ENCODE results near the gene HNMT. TPM values are rescaled to one million over a fixed set of nuclear protein-coding genes. Genes with fewer than 3 reads are reported as not detected.

The HNMT gene
- total RNA-seq, 1 experiment from 2014 or later, result 4.1 TPM

DNA sequence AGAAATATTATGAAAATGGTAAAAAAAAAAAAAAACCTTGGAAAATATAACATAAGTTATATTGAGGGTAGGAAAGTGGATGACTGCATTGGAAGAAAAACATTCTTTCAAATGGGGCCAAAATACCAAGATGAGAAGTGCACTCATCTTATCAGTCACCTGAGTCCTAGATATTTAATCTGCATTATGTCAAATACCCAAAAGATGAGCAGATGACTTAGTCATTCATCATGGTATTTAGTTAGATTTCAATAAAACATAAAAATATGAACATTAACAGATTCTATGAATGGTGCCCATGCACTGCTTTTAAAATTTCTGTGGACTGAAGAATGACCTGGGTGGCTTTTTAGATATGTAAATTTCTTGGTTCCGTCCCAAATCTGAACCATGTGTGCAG, 56.9 kb downstream of the HNMT start:
- Histone ChIP-seq H3K27ac (ENCODE audit: low read length) (no peak overlapping the region), H3K4me1 (ENCODE audit: control insufficient read depth, insufficient read depth, low read length) (no peaks in the 10 kb centered on the region), H3K4me3 (ENCODE audit: low read depth in 2 of 2, low read length in 2 of 2) (no peak overlapping the region), H3K27me3 (ENCODE audit: control insufficient read depth, insufficient read depth, low read length) (no peaks in the 10 kb centered on the region), H3K9me3 (ENCODE audit: control insufficient read depth, insufficient read depth, low read depth, low read length) (no peaks in the 10 kb centered on the region), H3K36me3 (ENCODE audit: control insufficient read depth, insufficient read depth, low read length) (no peaks in the 10 kb centered on the region)
- no peak for ATAC-seq
- no peak for TF ChIP-seq TCF7L2 (IDR thresholded peaks at IDR 0.05; ENCODE audit: low read depth, low read length)
- TF ChIP-seq SIN3A (IDR thresholded peaks at IDR 0.05; ENCODE audit: borderline replicate concordance, insufficient read depth, low read depth, low read length), result no peak
- TF ChIP-seq, protein P1, sequence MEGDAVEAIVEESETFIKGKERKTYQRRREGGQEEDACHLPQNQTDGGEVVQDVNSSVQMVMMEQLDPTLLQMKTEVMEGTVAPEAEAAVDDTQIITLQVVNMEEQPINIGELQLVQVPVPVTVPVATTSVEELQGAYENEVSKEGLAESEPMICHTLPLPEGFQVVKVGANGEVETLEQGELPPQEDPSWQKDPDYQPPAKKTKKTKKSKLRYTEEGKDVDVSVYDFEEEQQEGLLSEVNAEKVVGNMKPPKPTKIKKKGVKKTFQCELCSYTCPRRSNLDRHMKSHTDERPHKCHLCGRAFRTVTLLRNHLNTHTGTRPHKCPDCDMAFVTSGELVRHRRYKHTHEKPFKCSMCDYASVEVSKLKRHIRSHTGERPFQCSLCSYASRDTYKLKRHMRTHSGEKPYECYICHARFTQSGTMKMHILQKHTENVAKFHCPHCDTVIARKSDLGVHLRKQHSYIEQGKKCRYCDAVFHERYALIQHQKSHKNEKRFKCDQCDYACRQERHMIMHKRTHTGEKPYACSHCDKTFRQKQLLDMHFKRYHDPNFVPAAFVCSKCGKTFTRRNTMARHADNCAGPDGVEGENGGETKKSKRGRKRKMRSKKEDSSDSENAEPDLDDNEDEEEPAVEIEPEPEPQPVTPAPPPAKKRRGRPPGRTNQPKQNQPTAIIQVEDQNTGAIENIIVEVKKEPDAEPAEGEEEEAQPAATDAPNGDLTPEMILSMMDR (IDR thresholded peaks at IDR 0.05), result no peak
- no peak for TF ChIP-seq POLR2AphosphoS5 (IDR thresholded peaks at IDR 0.05; ENCODE audit: low read depth, low read length)
- TF ChIP-seq, protein P2, sequence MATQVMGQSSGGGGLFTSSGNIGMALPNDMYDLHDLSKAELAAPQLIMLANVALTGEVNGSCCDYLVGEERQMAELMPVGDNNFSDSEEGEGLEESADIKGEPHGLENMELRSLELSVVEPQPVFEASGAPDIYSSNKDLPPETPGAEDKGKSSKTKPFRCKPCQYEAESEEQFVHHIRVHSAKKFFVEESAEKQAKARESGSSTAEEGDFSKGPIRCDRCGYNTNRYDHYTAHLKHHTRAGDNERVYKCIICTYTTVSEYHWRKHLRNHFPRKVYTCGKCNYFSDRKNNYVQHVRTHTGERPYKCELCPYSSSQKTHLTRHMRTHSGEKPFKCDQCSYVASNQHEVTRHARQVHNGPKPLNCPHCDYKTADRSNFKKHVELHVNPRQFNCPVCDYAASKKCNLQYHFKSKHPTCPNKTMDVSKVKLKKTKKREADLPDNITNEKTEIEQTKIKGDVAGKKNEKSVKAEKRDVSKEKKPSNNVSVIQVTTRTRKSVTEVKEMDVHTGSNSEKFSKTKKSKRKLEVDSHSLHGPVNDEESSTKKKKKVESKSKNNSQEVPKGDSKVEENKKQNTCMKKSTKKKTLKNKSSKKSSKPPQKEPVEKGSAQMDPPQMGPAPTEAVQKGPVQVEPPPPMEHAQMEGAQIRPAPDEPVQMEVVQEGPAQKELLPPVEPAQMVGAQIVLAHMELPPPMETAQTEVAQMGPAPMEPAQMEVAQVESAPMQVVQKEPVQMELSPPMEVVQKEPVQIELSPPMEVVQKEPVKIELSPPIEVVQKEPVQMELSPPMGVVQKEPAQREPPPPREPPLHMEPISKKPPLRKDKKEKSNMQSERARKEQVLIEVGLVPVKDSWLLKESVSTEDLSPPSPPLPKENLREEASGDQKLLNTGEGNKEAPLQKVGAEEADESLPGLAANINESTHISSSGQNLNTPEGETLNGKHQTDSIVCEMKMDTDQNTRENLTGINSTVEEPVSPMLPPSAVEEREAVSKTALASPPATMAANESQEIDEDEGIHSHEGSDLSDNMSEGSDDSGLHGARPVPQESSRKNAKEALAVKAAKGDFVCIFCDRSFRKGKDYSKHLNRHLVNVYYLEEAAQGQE (IDR thresholded peaks at IDR 0.05; ENCODE audit: insufficient read depth in 1 of 2, low read depth in 2 of 2, low read length in 1 of 2), result no peak
- POLR2A ChIA-PET, result no interaction called here
- BruUV-seq (replicated peaks), result no TSS peak
- in situ Hi-C loops (cut with HindIII; ENCODE audit: low pct_unique_long_range_greater_than_20kb, low sequenced_read_pairs), result no loop called here
- intact Hi-C loops (cut with micrococcal nuclease; ENCODE audit: unreplicated experiment), result no loop called here
- no peak for DNase-seq (ENCODE audit: low read depth, low spot score)
- CTCF ChIA-PET, result interaction anchor here (0.7 kb wide), 2 partner anchors 78 to 1113 kb away, joined by 3 to 5 read pairs; no protein-coding TSS in a partner anchor

DNA sequence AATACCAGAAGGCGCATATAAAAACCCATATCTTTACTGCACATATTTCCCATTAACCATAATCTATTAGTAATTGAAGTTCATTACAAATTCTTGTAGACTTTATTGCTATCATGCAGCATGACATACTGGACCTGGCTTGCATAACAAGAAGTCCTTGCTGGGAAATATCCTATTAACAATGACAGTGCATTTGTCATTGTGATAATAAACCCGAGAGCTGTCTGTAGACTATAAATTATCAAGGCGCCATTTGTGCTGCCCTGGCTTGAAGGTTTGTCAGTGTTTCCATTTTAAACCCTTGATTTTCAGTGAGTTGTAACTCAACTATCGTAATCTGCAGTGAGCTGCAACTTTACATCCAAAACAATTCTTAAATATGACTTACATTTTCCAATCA, 59.0 kb downstream of the HNMT start:
- no TSS peak for BruUV-seq (replicated peaks)
- no peak overlapping the region for H3K27ac ChIP-seq (ENCODE audit: low read length)
- H3K4me1 ChIP-seq (ENCODE audit: control insufficient read depth, insufficient read depth, low read length), result no peaks in the 10 kb centered on the region
- ATAC-seq (no peak), DNase-seq (ENCODE audit: low read depth, low spot score) (no peak)
- H3K27me3 ChIP-seq (ENCODE audit: control insufficient read depth, insufficient read depth, low read length), result no peaks in the 10 kb centered on the region
- H3K9me3 ChIP-seq (ENCODE audit: control insufficient read depth, insufficient read depth, low read depth, low read length), result no peaks in the 10 kb centered on the region
- in situ Hi-C loops (cut with HindIII; ENCODE audit: low pct_unique_long_range_greater_than_20kb, low sequenced_read_pairs) (no loop called here), intact Hi-C loops (cut with micrococcal nuclease; ENCODE audit: unreplicated experiment) (no loop called here)
- H3K36me3 ChIP-seq (ENCODE audit: control insufficient read depth, insufficient read depth, low read length), result no peaks in the 10 kb centered on the region
- no peak overlapping the region for H3K4me3 ChIP-seq (ENCODE audit: low read depth in 2 of 2, low read length in 2 of 2)
- CTCF ChIA-PET, result no interaction called here
- POLR2A ChIA-PET, result no interaction called here
- TF ChIP-seq, protein P2 (IDR thresholded peaks at IDR 0.05; ENCODE audit: insufficient read depth in 1 of 2, low read depth in 2 of 2, low read length in 1 of 2), result no peak
- TF ChIP-seq, protein P1 (IDR thresholded peaks at IDR 0.05), result no peak
- TF ChIP-seq TCF7L2 (IDR thresholded peaks at IDR 0.05; ENCODE audit: low read depth, low read length) (no peak), POLR2AphosphoS5 (IDR thresholded peaks at IDR 0.05; ENCODE audit: low read depth, low read length) (no peak), SIN3A (IDR thresholded peaks at IDR 0.05; ENCODE audit: borderline replicate concordance, insufficient read depth, low read depth, low read length) (no peak)
